B cell (primary cell): ENCODE measurements around the gene FAM168B.

Source experiments
- EZH2 ChIP-seq: IDR thresholded peaks from 2 replicates; pipeline ENCODE4 v1.6.1; 2012; ENCODE audit warnings: borderline replicate concordance, low read depth, mild to moderate bottlenecking, moderate library complexity, low read length; ENCODE audit not compliant: insufficient read depth, poor library complexity, severe bottlenecking
- TF ChIP-seq, protein P1 (sequence below): fragments of 200-600 bp; IDR thresholded peaks from one replicate; pipeline ENCODE4 v1.8.0; 2022; ENCODE audit warnings: antibody characterized with exemption, mild to moderate bottlenecking

- TF ChIP-seq, protein P1, sequence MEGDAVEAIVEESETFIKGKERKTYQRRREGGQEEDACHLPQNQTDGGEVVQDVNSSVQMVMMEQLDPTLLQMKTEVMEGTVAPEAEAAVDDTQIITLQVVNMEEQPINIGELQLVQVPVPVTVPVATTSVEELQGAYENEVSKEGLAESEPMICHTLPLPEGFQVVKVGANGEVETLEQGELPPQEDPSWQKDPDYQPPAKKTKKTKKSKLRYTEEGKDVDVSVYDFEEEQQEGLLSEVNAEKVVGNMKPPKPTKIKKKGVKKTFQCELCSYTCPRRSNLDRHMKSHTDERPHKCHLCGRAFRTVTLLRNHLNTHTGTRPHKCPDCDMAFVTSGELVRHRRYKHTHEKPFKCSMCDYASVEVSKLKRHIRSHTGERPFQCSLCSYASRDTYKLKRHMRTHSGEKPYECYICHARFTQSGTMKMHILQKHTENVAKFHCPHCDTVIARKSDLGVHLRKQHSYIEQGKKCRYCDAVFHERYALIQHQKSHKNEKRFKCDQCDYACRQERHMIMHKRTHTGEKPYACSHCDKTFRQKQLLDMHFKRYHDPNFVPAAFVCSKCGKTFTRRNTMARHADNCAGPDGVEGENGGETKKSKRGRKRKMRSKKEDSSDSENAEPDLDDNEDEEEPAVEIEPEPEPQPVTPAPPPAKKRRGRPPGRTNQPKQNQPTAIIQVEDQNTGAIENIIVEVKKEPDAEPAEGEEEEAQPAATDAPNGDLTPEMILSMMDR, result no peak
- TF ChIP-seq EZH2, result no peak
Observed at GRCh38 chr2:131015764-131016163, 77.5 kb downstream of the FAM168B start.
